ENCODE results near the gene LHFPL6. TPM values are rescaled to one million over a fixed set of nuclear protein-coding genes. Genes with fewer than 3 reads are reported as not detected.

The LHFPL6 gene
- total and polyA plus RNA-seq, 7 experiments from 2014 or later: 0.92 TPM; not detected in 6

DNA sequence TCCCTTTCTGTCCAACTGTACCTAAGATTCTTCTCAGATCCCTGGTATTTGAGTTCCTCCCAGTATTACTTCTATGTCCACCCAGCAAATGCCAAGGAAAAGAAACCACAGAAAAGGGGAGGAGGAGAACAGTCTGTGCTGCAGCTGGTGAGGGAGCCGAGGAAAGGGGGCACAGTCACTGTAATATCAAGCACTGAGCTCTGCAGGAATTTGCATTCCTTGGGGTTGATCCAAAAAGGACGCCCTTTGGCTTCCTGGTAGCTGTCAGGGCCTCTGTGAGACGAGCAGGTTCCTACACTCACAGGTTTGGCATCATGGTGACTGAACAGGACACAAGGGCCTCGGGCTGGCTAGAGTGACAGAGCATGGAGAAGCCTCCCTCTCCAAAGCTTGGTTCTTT, 291.4 kb downstream of the LHFPL6 start:
- Mint-ChIP-seq H3K36me3 (no peaks in the 10 kb centered on the region), H3K4me3 (no peak overlapping the region), H3K9me3 (no peaks in the 10 kb centered on the region), H3K27me3 (peaks cover 0 to 14% (median 9%) of the 10 kb centered on the region in 5 donors), H3K4me1 (no peaks in the 10 kb centered on the region), H3K27ac (no peak overlapping the region)
- POLR2A ChIA-PET: interaction anchor here (0.6 kb wide), 1 partner anchor 12 kb away, joined by 3 read pairs; no protein-coding TSS in a partner anchor
- no peaks in the 10 kb centered on the region for H3K4me1 ChIP-seq (ENCODE audit: control insufficient read depth in 2 of 2, insufficient read depth in 2 of 2, low read length in 2 of 2)
- ATAC-seq (no peak), DNase-seq (no peak)
- no peaks in the 10 kb centered on the region for H3K9me3 ChIP-seq (ENCODE audit: control insufficient read depth in 2 of 3, low read length in 3 of 3)
- H3K27me3 ChIP-seq (ENCODE audit: control insufficient read depth in 2 of 2, insufficient read depth in 2 of 2, low read length in 2 of 2): no peaks in the 10 kb centered on the region
- no peak overlapping the region for H3K4me3 ChIP-seq (ENCODE audit: low read length)
- intact Hi-C loops (cut with micrococcal nuclease): no loop called here
- CTCF ChIA-PET: no interaction called here
- no peak overlapping the region for H3K27ac ChIP-seq (ENCODE audit: low read depth, low read length)
- H3K36me3 ChIP-seq (ENCODE audit: control insufficient read depth in 2 of 3, insufficient read depth in 3 of 3, low read length in 3 of 3): no peaks in the 10 kb centered on the region

DNA sequence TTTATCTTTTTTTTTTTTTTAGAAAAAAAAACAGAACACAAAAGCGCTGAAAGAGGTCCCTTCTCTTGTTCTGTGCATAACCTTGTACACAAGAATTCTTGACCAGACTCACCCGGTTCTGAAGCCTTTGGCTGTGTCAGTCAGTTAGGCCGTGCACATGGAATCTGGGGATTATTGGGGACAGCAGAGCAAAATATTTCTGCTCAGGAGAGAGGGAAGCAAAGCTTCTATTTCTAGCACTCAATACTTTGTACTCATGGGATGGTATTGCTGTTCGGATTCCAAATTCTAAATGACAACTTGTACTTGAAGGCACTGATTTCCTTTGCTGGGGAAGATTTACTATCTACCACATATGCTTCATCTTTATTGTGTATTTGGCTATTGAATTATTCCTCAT, 292.0 kb downstream of the LHFPL6 start:
- H3K4me3 ChIP-seq (ENCODE audit: low read length): no peak overlapping the region
- ChIA-PET CTCF (no interaction called here), POLR2A (no interaction called here)
- no peak for ATAC-seq
- no peak for DNase-seq
- Mint-ChIP-seq H3K4me3 (no peak overlapping the region), H3K27ac (no peak overlapping the region), H3K9me3 (peaks cover 0 to under 1% (median 0%) of the 10 kb centered on the region in 11 donors), H3K4me1 (no peaks in the 10 kb centered on the region), H3K36me3 (no peaks in the 10 kb centered on the region), H3K27me3 (peaks cover 0 to 12% (median 10%) of the 10 kb centered on the region in 5 donors)
- intact Hi-C loops (cut with micrococcal nuclease): no loop called here
- no peaks in the 10 kb centered on the region for H3K9me3 ChIP-seq (ENCODE audit: control insufficient read depth in 2 of 3, low read length in 3 of 3)
- no peaks in the 10 kb centered on the region for H3K4me1 ChIP-seq (ENCODE audit: control insufficient read depth in 2 of 2, insufficient read depth in 2 of 2, low read length in 2 of 2)
- no peaks in the 10 kb centered on the region for H3K27me3 ChIP-seq (ENCODE audit: control insufficient read depth in 2 of 2, insufficient read depth in 2 of 2, low read length in 2 of 2)
- H3K27ac ChIP-seq (ENCODE audit: low read depth, low read length): no peak overlapping the region
- no peaks in the 10 kb centered on the region for H3K36me3 ChIP-seq (ENCODE audit: control insufficient read depth in 2 of 3, insufficient read depth in 3 of 3, low read length in 3 of 3)

DNA sequence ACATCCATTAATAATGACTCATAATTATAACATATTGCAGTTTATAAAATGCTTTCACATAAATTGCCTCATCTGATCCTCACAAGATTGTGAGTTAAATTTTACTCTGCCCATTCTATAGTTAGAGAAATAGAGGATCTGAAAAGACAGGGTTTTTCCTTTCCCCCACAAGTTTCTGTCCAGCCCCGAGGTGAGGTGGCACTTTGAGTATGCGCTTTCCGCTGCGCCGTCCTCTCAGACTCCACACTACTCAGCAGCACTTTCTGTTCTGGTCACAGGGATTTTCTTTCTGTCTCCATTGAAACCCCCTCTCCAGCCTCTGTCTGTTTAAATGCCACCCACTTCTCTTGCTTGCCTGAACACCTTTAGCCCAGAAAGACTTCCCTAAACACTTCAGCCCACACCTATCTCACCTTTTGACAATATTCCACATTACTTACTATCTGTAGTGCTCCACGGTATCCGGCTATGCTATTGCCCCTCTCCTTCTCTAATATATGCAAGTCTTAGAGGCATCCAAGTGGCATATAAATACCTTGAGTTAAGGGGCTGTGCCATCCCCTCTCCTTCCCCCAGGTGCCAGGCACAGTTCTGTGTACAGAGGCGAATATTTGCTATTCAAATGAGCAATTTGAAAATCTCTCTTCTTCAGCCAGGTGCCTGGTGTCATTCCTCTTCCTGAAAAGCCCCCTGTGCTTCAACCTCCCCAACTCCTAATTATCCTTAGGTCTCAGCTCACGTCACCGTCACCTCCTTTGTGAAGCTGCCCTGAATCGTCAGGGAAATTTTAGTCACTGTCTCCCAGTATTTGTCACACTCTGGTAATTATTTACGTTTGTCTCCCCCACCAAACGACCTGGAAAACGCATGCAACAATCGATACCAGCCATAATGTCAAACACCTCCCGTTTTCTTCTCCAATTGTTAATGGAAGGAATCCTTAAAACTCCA, 296.1 kb downstream of the LHFPL6 start:
- H3K27me3 Mint-ChIP-seq: peaks cover 0 to 11% (median 8%) of the 10 kb centered on the region in 5 donors
- Histone ChIP-seq H3K4me3 (ENCODE audit: low read length) (no peak overlapping the region), H3K27me3 (ENCODE audit: control insufficient read depth in 2 of 2, insufficient read depth in 2 of 2, low read length in 2 of 2) (no peaks in the 10 kb centered on the region), H3K9me3 (ENCODE audit: control insufficient read depth in 2 of 3, low read length in 3 of 3) (no peaks in the 10 kb centered on the region), H3K27ac (ENCODE audit: low read depth, low read length) (no peak overlapping the region), H3K4me1 (ENCODE audit: control insufficient read depth in 2 of 2, insufficient read depth in 2 of 2, low read length in 2 of 2) (no peaks in the 10 kb centered on the region), H3K36me3 (ENCODE audit: control insufficient read depth in 2 of 3, insufficient read depth in 3 of 3, low read length in 3 of 3) (no peaks in the 10 kb centered on the region)
- CTCF ChIA-PET: no interaction called here
- H3K27ac Mint-ChIP-seq: no peak overlapping the region
- no peaks in the 10 kb centered on the region for H3K4me1 Mint-ChIP-seq
- H3K4me3 Mint-ChIP-seq: no peak overlapping the region
- ATAC-seq (no peak), DNase-seq (no peak)
- H3K36me3 Mint-ChIP-seq: no peaks in the 10 kb centered on the region
- H3K9me3 Mint-ChIP-seq: peaks cover 0 to 5% (median 0%) of the 10 kb centered on the region in 11 donors
- intact Hi-C loops (cut with micrococcal nuclease): no loop called here
- POLR2A ChIA-PET: no interaction called here

DNA sequence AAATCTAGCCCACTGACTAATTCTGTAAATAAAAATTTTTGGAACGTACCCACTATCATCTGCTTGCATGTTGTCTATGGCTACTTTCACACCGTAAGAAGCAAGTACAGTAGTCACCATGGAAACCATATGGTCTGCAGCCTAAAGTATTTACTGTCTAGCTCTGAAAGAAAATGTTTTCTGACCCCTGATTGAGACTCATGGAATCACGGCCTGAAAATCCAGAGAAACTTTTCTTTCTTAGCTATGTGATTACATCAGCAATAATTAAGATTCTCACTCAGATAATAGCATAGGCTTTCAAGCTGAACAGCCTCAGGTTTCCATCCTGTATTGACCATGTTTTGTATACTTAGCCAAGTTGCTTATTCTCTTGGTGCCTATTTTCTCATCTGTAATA, 300.2 kb downstream of the LHFPL6 start:
- no peak overlapping the region for H3K27ac Mint-ChIP-seq
- no peaks in the 10 kb centered on the region for H3K27me3 ChIP-seq (ENCODE audit: control insufficient read depth in 2 of 2, insufficient read depth in 2 of 2, low read length in 2 of 2)
- H3K4me3 Mint-ChIP-seq: no peak overlapping the region
- H3K27me3 Mint-ChIP-seq: peaks cover 0 to 18% (median 11%) of the 10 kb centered on the region in 5 donors
- intact Hi-C loops (cut with micrococcal nuclease): no loop called here
- peaks cover 0 to 5% (median 0%) of the 10 kb centered on the region in 11 donors for H3K9me3 Mint-ChIP-seq
- H3K4me1 ChIP-seq (ENCODE audit: control insufficient read depth in 2 of 2, insufficient read depth in 2 of 2, low read length in 2 of 2): no peaks in the 10 kb centered on the region
- no peak for DNase-seq
- H3K4me3 ChIP-seq (ENCODE audit: low read length): no peak overlapping the region
- ChIA-PET POLR2A (no interaction called here), CTCF (no interaction called here)
- no peak overlapping the region for H3K27ac ChIP-seq (ENCODE audit: low read depth, low read length)
- H3K36me3 Mint-ChIP-seq: no peaks in the 10 kb centered on the region
- ATAC-seq: no peak
- no peaks in the 10 kb centered on the region for H3K9me3 ChIP-seq (ENCODE audit: control insufficient read depth in 2 of 3, low read length in 3 of 3)
- no peaks in the 10 kb centered on the region for H3K36me3 ChIP-seq (ENCODE audit: control insufficient read depth in 2 of 3, insufficient read depth in 3 of 3, low read length in 3 of 3)
- no peaks in the 10 kb centered on the region for H3K4me1 Mint-ChIP-seq

DNA sequence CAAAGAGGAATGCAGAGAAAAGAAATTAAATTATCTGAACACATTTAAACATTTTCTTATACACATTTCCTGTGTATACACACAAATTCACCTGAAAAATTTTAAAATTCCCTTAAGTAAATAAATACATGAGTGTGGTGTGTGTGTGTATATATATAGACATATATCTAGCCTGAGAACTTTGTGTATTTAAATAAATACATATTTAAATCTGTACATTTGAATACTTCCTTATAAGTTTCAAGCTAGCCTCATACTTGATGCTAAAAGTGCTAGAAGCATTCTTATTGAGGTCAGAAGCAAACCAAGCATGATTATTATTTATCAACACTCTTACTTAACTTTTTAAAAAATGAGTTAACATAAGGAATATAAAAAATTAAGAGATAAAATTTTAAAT, 304.0 kb downstream of the LHFPL6 start:
- ATAC-seq (no peak), DNase-seq (no peak)
- H3K4me1 ChIP-seq (ENCODE audit: control insufficient read depth in 2 of 2, insufficient read depth in 2 of 2, low read length in 2 of 2): no peaks in the 10 kb centered on the region
- POLR2A ChIA-PET: no interaction called here
- H3K36me3 Mint-ChIP-seq: peaks cover 0 to 4% (median 0%) of the 10 kb centered on the region in 5 donors
- intact Hi-C loops (cut with micrococcal nuclease): no loop called here
- H3K4me3 Mint-ChIP-seq: no peak overlapping the region
- no peak overlapping the region for H3K27ac ChIP-seq (ENCODE audit: low read depth, low read length)
- no peaks in the 10 kb centered on the region for H3K27me3 ChIP-seq (ENCODE audit: control insufficient read depth in 2 of 2, insufficient read depth in 2 of 2, low read length in 2 of 2)
- H3K9me3 ChIP-seq (ENCODE audit: control insufficient read depth in 2 of 3, low read length in 3 of 3): peaks cover 0 to 9% (median 0%) of the 10 kb centered on the region in 3 experiments
- no peak overlapping the region for H3K4me3 ChIP-seq (ENCODE audit: low read length)
- peaks cover 2 to 20% (median 11%) of the 10 kb centered on the region in 11 donors for H3K9me3 Mint-ChIP-seq
- H3K27ac Mint-ChIP-seq: no peak overlapping the region
- no peaks in the 10 kb centered on the region for H3K36me3 ChIP-seq (ENCODE audit: control insufficient read depth in 2 of 3, insufficient read depth in 3 of 3, low read length in 3 of 3)
- H3K4me1 Mint-ChIP-seq: no peaks in the 10 kb centered on the region
- CTCF ChIA-PET: no interaction called here
- peaks cover 0 to 18% (median 0%) of the 10 kb centered on the region in 5 donors for H3K27me3 Mint-ChIP-seq

DNA sequence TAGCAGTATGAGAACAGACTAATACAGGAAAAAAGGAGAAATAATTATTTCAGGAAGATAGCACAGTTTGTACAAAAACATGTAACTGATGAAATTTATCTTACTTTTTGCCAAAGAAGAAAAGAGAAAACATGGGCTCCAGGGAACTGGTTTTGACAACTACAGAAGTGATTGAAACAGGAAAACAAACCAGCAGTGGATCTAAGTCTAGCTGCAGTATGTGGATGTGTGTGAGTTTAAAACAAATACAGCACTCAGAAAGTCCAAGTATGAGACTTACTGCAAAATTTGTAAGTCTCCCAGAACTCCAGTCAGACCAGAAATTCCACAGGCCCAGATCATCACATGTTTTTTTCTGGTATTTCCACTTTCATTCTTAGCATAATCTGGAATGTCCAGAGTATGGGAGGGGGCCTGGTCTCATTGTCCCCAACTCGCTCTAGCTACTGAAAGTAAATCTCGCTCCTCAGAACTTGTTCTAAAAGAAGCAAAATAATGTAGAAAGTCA, 305.3 kb downstream of the LHFPL6 start:
- ChIA-PET POLR2A (no interaction called here), CTCF (no interaction called here)
- peaks cover 2 to 20% (median 11%) of the 10 kb centered on the region in 11 donors for H3K9me3 Mint-ChIP-seq
- peaks cover 0 to 18% (median 0%) of the 10 kb centered on the region in 5 donors for H3K27me3 Mint-ChIP-seq
- Histone ChIP-seq H3K4me1 (ENCODE audit: control insufficient read depth in 2 of 2, insufficient read depth in 2 of 2, low read length in 2 of 2) (no peaks in the 10 kb centered on the region), H3K27ac (ENCODE audit: low read depth, low read length) (no peak overlapping the region), H3K4me3 (ENCODE audit: low read length) (no peak overlapping the region), H3K27me3 (ENCODE audit: control insufficient read depth in 2 of 2, insufficient read depth in 2 of 2, low read length in 2 of 2) (no peaks in the 10 kb centered on the region), H3K36me3 (ENCODE audit: control insufficient read depth in 2 of 3, insufficient read depth in 3 of 3, low read length in 3 of 3) (no peaks in the 10 kb centered on the region), H3K9me3 (ENCODE audit: control insufficient read depth in 2 of 3, low read length in 3 of 3) (peaks cover 0 to 9% (median 0%) of the 10 kb centered on the region in 3 experiments)
- peaks cover 0 to 4% (median 0%) of the 10 kb centered on the region in 5 donors for H3K36me3 Mint-ChIP-seq
- ATAC-seq (no peak), DNase-seq (no peak)
- no peaks in the 10 kb centered on the region for H3K4me1 Mint-ChIP-seq
- H3K27ac Mint-ChIP-seq: no peak overlapping the region
- intact Hi-C loops (cut with micrococcal nuclease): no loop called here
- no peak overlapping the region for H3K4me3 Mint-ChIP-seq
